ENCODE measurements around the gene R3HDM2.

DNA sequence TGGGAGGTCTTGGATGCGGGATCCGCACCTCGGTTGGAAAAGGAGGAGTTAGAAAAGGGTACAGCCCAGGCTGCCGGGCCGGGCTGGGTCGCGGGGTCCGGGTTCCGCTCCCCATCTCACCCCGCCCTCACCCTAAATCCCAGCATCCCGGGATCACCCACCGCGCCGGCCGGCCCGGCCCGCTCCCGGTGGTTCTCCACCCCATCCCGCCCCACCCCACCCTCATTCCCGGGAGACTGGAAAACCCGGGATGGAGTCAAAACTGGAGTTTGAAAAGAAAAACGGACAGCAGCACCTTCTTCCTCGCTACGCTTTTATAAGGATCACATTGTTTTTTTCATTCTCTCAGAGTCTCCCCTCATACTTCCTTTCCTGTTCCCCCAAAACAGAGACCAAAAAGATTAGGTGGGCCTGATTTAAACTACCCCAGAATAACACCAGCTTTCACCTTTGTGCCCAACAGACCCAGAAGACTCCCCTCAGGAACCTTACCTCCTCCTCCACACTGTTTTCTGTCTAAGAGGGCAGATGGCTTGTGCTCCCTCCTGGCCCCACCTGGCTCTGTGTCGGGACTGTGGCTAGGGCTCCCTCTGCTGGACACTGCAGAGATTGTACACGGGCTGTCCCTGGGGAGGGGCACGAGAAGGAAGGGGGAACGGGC is 31.5 kb upstream of the R3HDM2 start:
- TF ChIP-seq MXI1 (conservative IDR thresholded peaks at IDR 0.05; ENCODE audit: poor library complexity, severe bottlenecking) (no peak), EP300 (conservative IDR thresholded peaks at IDR 0.05; ENCODE audit: poor library complexity, severe bottlenecking) (no peak), POLR2AphosphoS5 (IDR thresholded peaks at IDR 0.05) (peak; percentile 27), REST (IDR thresholded peaks at IDR 0.05; ENCODE audit: borderline replicate concordance) (no peak), TAF1 (IDR thresholded peaks at IDR 0.05; ENCODE audit: low read depth) (no peak), SMC3 (conservative IDR thresholded peaks at IDR 0.05; ENCODE audit: poor library complexity) (peak; percentile 62), RAD21 (conservative IDR thresholded peaks at IDR 0.05) (peak; percentile 64)
- TF ChIP-seq, protein P1, sequence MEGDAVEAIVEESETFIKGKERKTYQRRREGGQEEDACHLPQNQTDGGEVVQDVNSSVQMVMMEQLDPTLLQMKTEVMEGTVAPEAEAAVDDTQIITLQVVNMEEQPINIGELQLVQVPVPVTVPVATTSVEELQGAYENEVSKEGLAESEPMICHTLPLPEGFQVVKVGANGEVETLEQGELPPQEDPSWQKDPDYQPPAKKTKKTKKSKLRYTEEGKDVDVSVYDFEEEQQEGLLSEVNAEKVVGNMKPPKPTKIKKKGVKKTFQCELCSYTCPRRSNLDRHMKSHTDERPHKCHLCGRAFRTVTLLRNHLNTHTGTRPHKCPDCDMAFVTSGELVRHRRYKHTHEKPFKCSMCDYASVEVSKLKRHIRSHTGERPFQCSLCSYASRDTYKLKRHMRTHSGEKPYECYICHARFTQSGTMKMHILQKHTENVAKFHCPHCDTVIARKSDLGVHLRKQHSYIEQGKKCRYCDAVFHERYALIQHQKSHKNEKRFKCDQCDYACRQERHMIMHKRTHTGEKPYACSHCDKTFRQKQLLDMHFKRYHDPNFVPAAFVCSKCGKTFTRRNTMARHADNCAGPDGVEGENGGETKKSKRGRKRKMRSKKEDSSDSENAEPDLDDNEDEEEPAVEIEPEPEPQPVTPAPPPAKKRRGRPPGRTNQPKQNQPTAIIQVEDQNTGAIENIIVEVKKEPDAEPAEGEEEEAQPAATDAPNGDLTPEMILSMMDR (IDR thresholded peaks at IDR 0.05; ENCODE audit: poor library complexity, severe bottlenecking) = peak; percentile 90

Data from neural cell (in vitro differentiated cells).